Stimulated activated CD8-positive, alpha-beta memory T cell treated with anti-CD3 and anti-CD28 coated beads, Interleukin-15, amount 100 ng/mL, for 4 hours (primary cell): ENCODE measurements around the gene LPP.

Experiments used
- DNase-seq, 2 donors: peaks; one replicate each; pipeline ENCODE4 v3.0.0-alpha.2; 2020; ENCODE audit warnings: low read depth in 2 of 2

Gene LPP

GRCh38 chr3:188169830-188170455 is 16.0 kb downstream of the LPP start:
- DNase-seq, result no peak

GRCh38 chr3:188170461-188171459 is 16.8 kb downstream of the LPP start:
- no peak for DNase-seq

- DNase-seq, result no peak
Observed at GRCh38 chr3:188171682-188172467, 17.9 kb downstream of the LPP start.

- DNase-seq, result no peak
Observed at GRCh38 chr3:188174317-188175044, 20.5 kb downstream of the LPP start.

- no peak for DNase-seq
Observed at GRCh38 chr3:188176476-188176875, 22.5 kb downstream of the LPP start.

- DNase-seq, result no peak
Observed at GRCh38 chr3:188176884-188177283, 22.9 kb downstream of the LPP start.

GRCh38 chr3:188177721-188178120 is 23.8 kb downstream of the LPP start:
- no peak for DNase-seq

- no peak for DNase-seq
Observed at GRCh38 chr3:188178293-188178936, 24.5 kb downstream of the LPP start.

GRCh38 chr3:188179006-188179966 is 25.3 kb downstream of the LPP start:
- DNase-seq, result no peak

GRCh38 chr3:188180114-188180513 is 26.2 kb downstream of the LPP start:
- DNase-seq, result no peak

- DNase-seq, result no peak
Observed at GRCh38 chr3:188183452-188183851, 29.5 kb downstream of the LPP start.

GRCh38 chr3:188184160-188184559 is 30.2 kb downstream of the LPP start:
- DNase-seq, result no peak

GRCh38 chr3:188184649-188185048 is 30.7 kb downstream of the LPP start:
- no peak for DNase-seq

- DNase-seq, result no peak
Observed at GRCh38 chr3:188185717-188186251, 31.8 kb downstream of the LPP start.

GRCh38 chr3:188187053-188187452 is 33.1 kb downstream of the LPP start:
- no peak for DNase-seq

GRCh38 chr3:188188911-188189310 is 35.0 kb downstream of the LPP start:
- DNase-seq, result no peak

GRCh38 chr3:188191460-188191859 is 37.5 kb downstream of the LPP start:
- DNase-seq, result no peak

- no peak for DNase-seq
Observed at GRCh38 chr3:188192034-188192433, 38.1 kb downstream of the LPP start.

- DNase-seq, result no peak
Observed at GRCh38 chr3:188194332-188194731, 40.4 kb downstream of the LPP start.
